ENCODE measurements around the gene SLC17A2.

Gene SLC17A2

DNA sequence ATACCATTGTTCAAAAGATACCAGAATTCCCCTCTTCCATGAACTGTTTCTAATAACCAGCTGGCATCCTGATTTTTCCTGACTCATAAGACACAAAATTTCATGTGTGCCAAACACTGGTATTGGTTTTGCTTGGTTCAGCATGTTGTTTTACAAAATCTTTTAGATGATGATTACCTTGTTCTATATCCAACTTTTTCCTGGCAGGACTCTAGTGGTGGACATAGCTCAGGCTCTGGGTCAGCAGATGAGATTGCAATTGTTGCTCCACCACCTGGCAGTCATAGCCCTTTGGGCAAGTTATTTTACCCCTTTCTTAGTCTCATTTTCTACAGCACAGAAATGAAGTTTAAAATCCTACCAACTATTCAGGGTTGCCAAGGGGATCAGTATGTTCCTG lies 38.3 kb upstream of the SLC17A2 start:
- TF ChIP-seq ZFX (IDR thresholded peaks at IDR 0.05; ENCODE audit: borderline replicate concordance) (no peak), CTCF (IDR thresholded peaks at IDR 0.05) (no peak)
- no peak overlapping the region for H3K27ac ChIP-seq

- H3K27ac ChIP-seq, result no peak overlapping the region
- TF ChIP-seq CTCF (IDR thresholded peaks at IDR 0.05) (no peak), ZFX (IDR thresholded peaks at IDR 0.05; ENCODE audit: borderline replicate concordance) (no peak)
Observed at GRCh38 chr6:25966711-25967110, 36.2 kb upstream of the SLC17A2 start.

- no peak overlapping the region for H3K27ac ChIP-seq
- TF ChIP-seq ZFX (IDR thresholded peaks at IDR 0.05; ENCODE audit: borderline replicate concordance) (no peak), CTCF (IDR thresholded peaks at IDR 0.05) (no peak)
Observed at GRCh38 chr6:25965058-25965457, 34.6 kb upstream of the SLC17A2 start.

- TF ChIP-seq ZFX (IDR thresholded peaks at IDR 0.05; ENCODE audit: borderline replicate concordance) (no peak), CTCF (IDR thresholded peaks at IDR 0.05) (no peak)
- peak overlapping the region; percentile 76 for H3K27ac ChIP-seq
Observed at GRCh38 chr6:25963426-25964123, 33.1 kb upstream of the SLC17A2 start.

DNA sequence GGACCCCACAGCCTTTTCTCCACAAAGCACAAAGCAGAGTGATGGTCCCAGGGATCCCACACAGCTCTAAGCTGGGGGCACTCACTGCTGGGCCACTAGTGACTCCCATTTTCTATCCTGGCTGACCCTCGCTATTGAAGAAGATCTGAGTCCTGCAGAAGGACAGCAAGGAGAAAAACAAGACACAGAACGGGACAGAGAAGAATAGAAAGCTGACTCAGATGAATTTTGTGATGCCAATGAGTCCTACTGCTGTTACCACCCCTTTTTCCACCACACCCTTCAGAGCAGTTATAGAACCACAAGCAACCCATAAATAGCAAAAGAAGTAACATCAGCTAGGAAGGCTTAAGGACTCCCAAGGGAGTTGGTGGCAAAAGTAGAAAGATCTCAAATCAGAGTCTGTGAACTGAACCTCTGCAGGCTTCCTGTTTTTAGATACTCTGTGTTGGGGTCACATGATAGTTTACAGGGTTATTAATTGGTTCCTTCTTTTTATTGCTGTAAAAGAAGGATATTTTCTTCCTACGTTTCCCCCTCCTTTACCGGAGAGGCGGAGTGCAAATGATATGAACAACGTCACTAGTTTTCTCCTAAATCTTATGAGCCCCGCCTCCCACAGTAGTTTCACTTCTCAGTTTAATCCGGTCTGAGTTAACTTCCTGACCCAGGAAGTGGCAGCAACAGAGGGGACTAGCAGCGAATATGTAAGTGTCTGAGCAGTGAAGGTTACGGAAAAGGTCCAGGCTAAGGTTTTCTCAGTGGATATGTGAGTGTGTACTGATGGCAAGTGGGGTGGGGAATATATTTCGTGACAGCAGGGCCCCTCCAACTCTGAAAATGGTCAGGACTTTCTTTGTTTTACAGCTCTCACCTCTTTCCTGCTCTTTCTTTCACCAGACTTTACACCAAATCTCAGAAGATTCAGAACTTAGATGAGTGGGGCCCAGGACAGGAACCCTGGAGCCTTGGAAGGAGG lies 31.9 kb upstream of the SLC17A2 start, which contains the start of gene TRIM38:
Gene TRIM38, plus strand, starts transcription at position 654 of the 979 bp plus-strand sequence. CDS start 3,721 bp downstream, outside the sequence.
- no peak for TF ChIP-seq CTCF (IDR thresholded peaks at IDR 0.05)
- TF ChIP-seq ZFX (IDR thresholded peaks at IDR 0.05; ENCODE audit: borderline replicate concordance), result no peak
- peak within 1 kb of the TSS; percentile 76 for H3K27ac ChIP-seq

- TF ChIP-seq CTCF (IDR thresholded peaks at IDR 0.05) (no peak), ZFX (IDR thresholded peaks at IDR 0.05; ENCODE audit: borderline replicate concordance) (no peak)
- H3K27ac ChIP-seq, result peak overlapping the region; percentile 76
Observed at GRCh38 chr6:25961619-25962148, 31.2 kb upstream of the SLC17A2 start.
